ENCODE measurements around the gene HAGHL. TPM values are rescaled to one million over a fixed set of nuclear protein-coding genes. Genes with fewer than 3 reads are reported as not detected.

The HAGHL gene
- total RNA-seq, 2 donors from 2014 or later: 6.4 to 8.1 TPM

DNA sequence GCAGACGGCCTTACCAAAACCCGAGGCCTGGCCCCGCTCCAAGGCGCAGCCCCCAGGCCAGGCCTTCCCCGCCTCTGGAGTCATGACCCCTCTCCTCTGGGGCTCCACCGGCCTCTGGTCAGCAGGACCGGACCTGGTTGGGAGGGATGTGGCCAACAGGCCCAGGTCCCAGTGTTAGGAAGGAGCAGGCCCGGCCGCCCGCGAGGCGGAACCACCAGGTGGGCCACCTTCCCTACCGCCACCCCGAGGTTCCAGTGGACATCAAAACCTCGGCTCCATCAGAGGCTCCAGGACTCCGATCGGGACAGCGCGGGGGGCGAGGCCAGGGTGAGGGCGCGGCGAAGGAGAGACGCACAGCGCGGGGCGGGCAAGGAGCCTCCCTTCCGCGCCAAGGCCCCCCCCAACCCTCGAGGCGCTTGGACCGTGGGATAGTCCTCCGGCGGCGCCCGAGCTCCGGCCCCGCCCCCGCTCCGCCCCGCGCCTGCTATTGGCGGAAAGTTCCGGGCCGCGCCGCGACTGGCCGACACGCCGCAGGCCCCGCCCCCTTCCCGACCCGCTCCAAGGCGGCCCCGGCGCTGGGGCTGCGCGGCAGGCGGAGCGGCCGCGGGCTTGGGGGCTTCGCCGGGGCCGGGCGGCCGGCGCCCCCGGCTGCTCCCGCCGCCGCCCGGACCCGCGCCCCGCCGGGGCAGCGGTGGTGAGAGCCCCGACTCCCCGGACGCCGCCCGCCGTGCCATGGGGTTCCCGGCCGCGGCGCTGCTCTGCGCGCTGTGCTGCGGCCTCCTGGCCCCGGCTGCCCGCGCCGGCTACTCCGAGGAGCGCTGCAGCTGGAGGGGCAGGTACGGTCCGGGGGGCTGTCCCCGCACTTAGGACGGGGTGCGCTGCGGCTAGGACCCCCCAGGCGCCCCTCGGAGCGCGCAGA is 12.1 kb upstream of the HAGHL start, which contains the start of gene METRN:
METRN (plus strand) TSS at position 561 of the 919 bp plus-strand sequence; CDS start at position 733, 172 bp downstream.
- H3K9me3 ChIP-seq: no peaks in the 10 kb centered on the region
- H3K4me3 ChIP-seq: peak within 1 kb of the TSS; percentile 81
- DNase-seq (ENCODE audit: low spot score) (peak; percentile 57), ATAC-seq (ENCODE audit: insufficient number of reproducible peaks, low FRiP score, low read depth) (peak; percentile 87)
- TF ChIP-seq, protein P1, sequence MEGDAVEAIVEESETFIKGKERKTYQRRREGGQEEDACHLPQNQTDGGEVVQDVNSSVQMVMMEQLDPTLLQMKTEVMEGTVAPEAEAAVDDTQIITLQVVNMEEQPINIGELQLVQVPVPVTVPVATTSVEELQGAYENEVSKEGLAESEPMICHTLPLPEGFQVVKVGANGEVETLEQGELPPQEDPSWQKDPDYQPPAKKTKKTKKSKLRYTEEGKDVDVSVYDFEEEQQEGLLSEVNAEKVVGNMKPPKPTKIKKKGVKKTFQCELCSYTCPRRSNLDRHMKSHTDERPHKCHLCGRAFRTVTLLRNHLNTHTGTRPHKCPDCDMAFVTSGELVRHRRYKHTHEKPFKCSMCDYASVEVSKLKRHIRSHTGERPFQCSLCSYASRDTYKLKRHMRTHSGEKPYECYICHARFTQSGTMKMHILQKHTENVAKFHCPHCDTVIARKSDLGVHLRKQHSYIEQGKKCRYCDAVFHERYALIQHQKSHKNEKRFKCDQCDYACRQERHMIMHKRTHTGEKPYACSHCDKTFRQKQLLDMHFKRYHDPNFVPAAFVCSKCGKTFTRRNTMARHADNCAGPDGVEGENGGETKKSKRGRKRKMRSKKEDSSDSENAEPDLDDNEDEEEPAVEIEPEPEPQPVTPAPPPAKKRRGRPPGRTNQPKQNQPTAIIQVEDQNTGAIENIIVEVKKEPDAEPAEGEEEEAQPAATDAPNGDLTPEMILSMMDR (IDR thresholded peaks at IDR 0.05): no peak
- no peaks in the 10 kb centered on the region for H3K36me3 ChIP-seq
- no peak within 1 kb of the TSS for H3K27ac ChIP-seq
- no peaks in the 10 kb centered on the region for H3K27me3 ChIP-seq (replicated peaks; ENCODE audit: insufficient read depth)
- H3K4me1 ChIP-seq (ENCODE audit: control insufficient read depth in 1 of 2, low read depth in 2 of 2): peaks cover 11 to 28% of the 10 kb centered on the region in 2 donors

GRCh38 chr16:715477-716199 is 11.3 kb upstream of the HAGHL start:
- H3K27me3 ChIP-seq (replicated peaks; ENCODE audit: insufficient read depth): no peaks in the 10 kb centered on the region
- peak overlapping the region; percentile 81 for H3K4me3 ChIP-seq
- DNase-seq (ENCODE audit: low spot score) (no peak), ATAC-seq (ENCODE audit: insufficient number of reproducible peaks, low FRiP score, low read depth) (no peak)
- no peak overlapping the region for H3K27ac ChIP-seq
- no peaks in the 10 kb centered on the region for H3K36me3 ChIP-seq
- peaks cover 15 to 32% of the 10 kb centered on the region in 2 donors for H3K4me1 ChIP-seq (ENCODE audit: control insufficient read depth in 1 of 2, low read depth in 2 of 2)
- no peaks in the 10 kb centered on the region for H3K9me3 ChIP-seq
- TF ChIP-seq, protein P1 (IDR thresholded peaks at IDR 0.05): no peak

- Histone ChIP-seq H3K27me3 (replicated peaks; ENCODE audit: insufficient read depth) (no peaks in the 10 kb centered on the region), H3K27ac (no peak overlapping the region), H3K9me3 (no peaks in the 10 kb centered on the region), H3K4me3 (peak overlapping the region; percentile 81), H3K4me1 (ENCODE audit: control insufficient read depth in 1 of 2, low read depth in 2 of 2) (peaks cover 15 to 32% of the 10 kb centered on the region in 2 donors), H3K36me3 (no peaks in the 10 kb centered on the region)
- TF ChIP-seq, protein P1 (IDR thresholded peaks at IDR 0.05): no peak
- no peak for DNase-seq (ENCODE audit: low spot score)
- ATAC-seq (ENCODE audit: insufficient number of reproducible peaks, low FRiP score, low read depth): no peak
These were observed 10.7 kb upstream of the HAGHL start for GRCh38 chr16:716200-716568.

GRCh38 chr16:716768-717325 is 10.1 kb upstream of the HAGHL start:
- no peaks in the 10 kb centered on the region for H3K9me3 ChIP-seq
- TF ChIP-seq, protein P1 (IDR thresholded peaks at IDR 0.05): no peak
- H3K27ac ChIP-seq: no peak overlapping the region
- H3K4me3 ChIP-seq: no peak overlapping the region
- ATAC-seq (ENCODE audit: insufficient number of reproducible peaks, low FRiP score, low read depth) (no peak), DNase-seq (ENCODE audit: low spot score) (no peak)
- H3K27me3 ChIP-seq (replicated peaks; ENCODE audit: insufficient read depth): no peaks in the 10 kb centered on the region
- H3K4me1 ChIP-seq (ENCODE audit: control insufficient read depth in 1 of 2, low read depth in 2 of 2): peaks cover 20 to 37% of the 10 kb centered on the region in 2 donors
- no peaks in the 10 kb centered on the region for H3K36me3 ChIP-seq

All from thoracic aorta (tissue), 2 donors.